Measurements from ENCODE around the gene ARHGAP24.
"Not testable (repeated sequence)": the region's sequence is repeated elsewhere in the genome, so short reads cannot be mapped to it uniquely, and the experiment has no call there.

ARHGAP24 gene

GRCh38 chr4:85486425-85487086 is 11.6 kb downstream of the ARHGAP24 start:
- no peak for DNase-seq

- no peak for DNase-seq
These were observed 13.5 kb downstream of the ARHGAP24 start for GRCh38 chr4:85488416-85488815.

GRCh38 chr4:85489273-85489981 is 14.5 kb downstream of the ARHGAP24 start:
- no peak for DNase-seq

GRCh38 chr4:85491527-85491926 is 16.6 kb downstream of the ARHGAP24 start:
- DNase-seq: no peak

GRCh38 chr4:85492336-85492735 is 17.4 kb downstream of the ARHGAP24 start:
- no peak for DNase-seq

- no peak for DNase-seq
These were observed 20.7 kb downstream of the ARHGAP24 start for GRCh38 chr4:85495621-85496020.

- DNase-seq: no peak
These were observed 21.3 kb downstream of the ARHGAP24 start for GRCh38 chr4:85496126-85496849.

GRCh38 chr4:85496933-85497332 is 22.0 kb downstream of the ARHGAP24 start:
- no peak for DNase-seq

GRCh38 chr4:85498068-85498733 is 23.3 kb downstream of the ARHGAP24 start:
- no peak for DNase-seq

GRCh38 chr4:85499573-85499972 is 24.6 kb downstream of the ARHGAP24 start:
- no peak for DNase-seq

GRCh38 chr4:85500110-85500867 is 25.3 kb downstream of the ARHGAP24 start:
- no peak for DNase-seq

GRCh38 chr4:85501145-85501544 is 26.2 kb downstream of the ARHGAP24 start:
- DNase-seq: not testable (repeated sequence)

GRCh38 chr4:85508654-85509053 is 33.7 kb downstream of the ARHGAP24 start:
- DNase-seq: no peak

- no peak for DNase-seq
These were observed 35.1 kb downstream of the ARHGAP24 start for GRCh38 chr4:85509882-85510631.

- no peak for DNase-seq
These were observed 35.7 kb downstream of the ARHGAP24 start for GRCh38 chr4:85510632-85510984.

GRCh38 chr4:85512446-85513205 is 37.7 kb downstream of the ARHGAP24 start:
- no peak for DNase-seq

- no peak for DNase-seq
These were observed 39.2 kb downstream of the ARHGAP24 start for GRCh38 chr4:85514117-85514516.

GRCh38 chr4:85514783-85515182 is 39.8 kb downstream of the ARHGAP24 start:
- DNase-seq: no peak

- no peak for DNase-seq
These were observed 40.8 kb downstream of the ARHGAP24 start for GRCh38 chr4:85515701-85516100.

- not testable (repeated sequence) for DNase-seq
These were observed 43.6 kb downstream of the ARHGAP24 start for GRCh38 chr4:85518526-85518925.
